ENCODE data around the gene FAM72B.
"Not testable (repeated sequence)": the region's sequence is repeated elsewhere in the genome, so short reads cannot be mapped to it uniquely, and the experiment has no call there.

- not testable (repeated sequence) for TF ChIP-seq POLR2A (IDR thresholded peaks at IDR 0.05; ENCODE audit: low read length); GATA1 (IDR thresholded peaks at IDR 0.05; ENCODE audit: low read depth, low read length)
Observed at GRCh38 chr1:121140393-121140792, 43.7 kb downstream of the FAM72B start.
